HFF-Myc (cell line): ENCODE measurements around the gene IGSF11.

Source experiments
- DNase-seq: peaks from one replicate; pipeline ENCODE4 v3.0.0-alpha.2; 2011; ENCODE audit warnings: low read depth; ENCODE audit errors: extremely low read depth
- H3K4me3 ChIP-seq: replicated peaks from 2 replicates; pipeline ENCODE4 v1.5.1; 2011; ENCODE audit warnings: low read depth, mild to moderate bottlenecking, control low read depth, low read length
- CTCF ChIP-seq: IDR thresholded peaks from 2 replicates; pipeline ENCODE4 v1.5.1; 2012; ENCODE audit warnings: mild to moderate bottlenecking, low read depth, low read length, control low read depth; ENCODE audit errors: missing control alignments

Gene IGSF11

GRCh38 chr3:118932822-118933558, 101.7 kb downstream of the IGSF11 start:
- TF ChIP-seq CTCF = no peak
- no peak for DNase-seq

GRCh38 chr3:118931996-118932395, 102.7 kb downstream of the IGSF11 start:
- TF ChIP-seq CTCF = no peak
- no peak overlapping the region for H3K4me3 ChIP-seq
- DNase-seq = no peak

More at GRCh38 chr3:118932822-118933558, 101.7 kb downstream of the IGSF11 start:
- no peak overlapping the region for H3K4me3 ChIP-seq

DNA sequence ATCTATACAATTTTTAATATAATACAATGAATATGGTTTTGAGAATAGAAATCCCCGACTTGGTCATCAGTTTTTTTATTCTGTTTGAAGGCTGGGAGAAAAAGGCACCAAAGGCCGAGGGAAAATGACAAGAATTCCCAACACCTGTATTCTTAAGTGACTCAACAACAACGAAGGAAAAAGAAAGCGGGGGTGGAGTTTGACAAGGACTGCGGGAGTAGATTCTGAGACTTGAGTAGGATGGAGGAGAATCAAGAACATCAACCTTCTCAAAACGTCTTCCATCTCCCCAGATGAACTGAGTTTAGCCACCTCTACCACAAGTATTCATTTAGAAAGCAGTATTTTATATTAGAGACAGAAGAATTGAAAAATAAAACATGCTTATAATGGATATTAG, 107.2 kb downstream of the IGSF11 start:
- no peak for TF ChIP-seq CTCF
- H3K4me3 ChIP-seq = no peak overlapping the region
- DNase-seq = no peak

- H3K4me3 ChIP-seq = no peak overlapping the region
- DNase-seq = no peak
- no peak for TF ChIP-seq CTCF
Measured at GRCh38 chr3:118912188-118912587, 122.5 kb downstream of the IGSF11 start.

DNA sequence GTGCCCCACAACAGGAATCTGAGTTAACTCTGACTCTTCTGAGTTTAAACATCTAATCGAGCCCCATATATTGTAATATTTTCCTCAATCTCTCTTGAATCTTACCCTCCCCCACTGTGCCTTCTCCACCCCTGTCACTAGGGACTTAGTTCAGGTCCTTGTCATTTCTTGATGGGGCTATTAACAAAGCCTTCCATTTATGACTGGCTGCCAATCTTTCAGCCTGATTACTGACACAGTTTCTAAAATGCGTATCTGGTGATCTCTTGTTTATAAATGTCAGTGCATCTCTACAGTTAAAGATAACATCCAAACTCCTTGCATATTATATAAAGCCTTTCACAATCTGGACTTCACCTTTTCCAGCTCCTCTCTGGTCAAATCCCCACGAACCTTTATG, 124.3 kb downstream of the IGSF11 start:
- no peak overlapping the region for H3K4me3 ChIP-seq
- TF ChIP-seq CTCF = no peak
- DNase-seq = no peak

DNA sequence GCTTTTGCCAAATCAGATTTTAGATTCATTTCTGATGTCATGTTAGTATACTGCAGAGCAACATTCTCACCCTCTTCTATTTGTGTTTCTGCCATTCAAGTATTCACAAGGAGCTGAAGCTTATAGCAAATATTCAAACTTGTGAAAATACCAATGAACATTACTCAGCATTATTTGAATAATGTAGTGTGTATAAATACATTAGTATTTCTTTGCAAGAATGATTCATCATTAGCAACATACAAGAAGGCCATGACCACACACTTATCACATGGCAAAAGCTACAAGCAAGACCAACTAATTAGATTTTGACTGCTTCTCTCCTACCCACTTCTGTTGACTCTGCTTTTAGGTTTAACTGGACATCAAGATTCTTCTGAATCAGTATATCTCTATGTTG, 124.9 kb downstream of the IGSF11 start:
- no peak for TF ChIP-seq CTCF
- DNase-seq = no peak
- H3K4me3 ChIP-seq = no peak overlapping the region

DNA sequence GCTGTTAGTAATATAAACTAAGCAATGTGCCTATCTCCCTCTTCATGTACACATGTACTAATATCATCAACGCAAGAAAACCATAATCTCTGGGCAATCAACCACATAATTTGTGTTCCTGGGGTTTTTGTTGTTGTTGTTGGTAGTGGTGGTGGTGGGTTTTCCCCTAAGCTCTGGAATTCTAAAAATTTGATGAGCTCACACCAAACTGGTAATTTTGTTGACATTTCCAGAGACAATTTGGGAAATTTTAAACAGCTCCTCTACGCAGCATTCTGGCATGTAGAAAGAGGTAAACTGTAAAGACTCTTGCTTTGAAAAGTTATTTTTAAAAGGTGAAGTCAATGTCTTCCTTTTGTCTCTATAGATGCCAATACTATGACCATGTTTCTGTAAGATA, 126.7 kb downstream of the IGSF11 start:
- TF ChIP-seq CTCF = no peak
- no peak for DNase-seq

More for the DNA sequence above, 126.7 kb downstream of the IGSF11 start:
- H3K4me3 ChIP-seq = no peak overlapping the region
